ENCODE data around the gene TEKT3.

Gene TEKT3
- long read RNA-seq, donor 1, partial matches to known transcripts = 0 of 1 reads
- long read RNA-seq, donor 1, other reads (novel, unspliced or antisense) = 0 of 1 reads
- long read RNA-seq, donor 2 = 0 reads
- long read RNA-seq, donor 3 = 0 reads
- long read RNA-seq, donor 4 = 0 reads
- long read RNA-seq, donor 5 = 0 reads
- long read RNA-seq, donor 6 = 0 reads
- long read RNA-seq, donor 7 = 0 reads
- long read RNA-seq, donor 8 = 0 reads

GRCh38 chr17:15341385-15341849 is at the start of gene TEKT3:
Gene TEKT3 (minus strand): TSS chr17:15341597. CDS start chr17:15331585, 10,012 bp downstream.
- DNase-seq = peak; percentile 80

GRCh38 chr17:15388356-15389041 is 47.1 kb upstream of the TEKT3 start:
- DNase-seq = no peak

- DNase-seq = no peak
Observed at GRCh38 chr17:15386083-15386482, 44.7 kb upstream of the TEKT3 start.

- DNase-seq = no peak
Observed at GRCh38 chr17:15385305-15385704, 43.9 kb upstream of the TEKT3 start.

- no peak for DNase-seq
Observed at GRCh38 chr17:15384142-15384787, 42.9 kb upstream of the TEKT3 start.

- no peak for DNase-seq
Observed at GRCh38 chr17:15382914-15383313, 41.5 kb upstream of the TEKT3 start.

GRCh38 chr17:15381707-15382106 is 40.3 kb upstream of the TEKT3 start:
- DNase-seq = no peak

- no peak for DNase-seq
Observed at GRCh38 chr17:15380446-15380845, 39.0 kb upstream of the TEKT3 start.

- DNase-seq = no peak
Observed at GRCh38 chr17:15379659-15380058, 38.3 kb upstream of the TEKT3 start.

GRCh38 chr17:15378243-15378642 is 36.8 kb upstream of the TEKT3 start:
- no peak for DNase-seq

GRCh38 chr17:15377616-15378015 is 36.2 kb upstream of the TEKT3 start:
- DNase-seq = peak; percentile 44

- no peak for DNase-seq
Observed at GRCh38 chr17:15377200-15377599, 35.8 kb upstream of the TEKT3 start.

GRCh38 chr17:15371376-15372130 is 30.2 kb upstream of the TEKT3 start:
- DNase-seq = no peak

GRCh38 chr17:15368600-15368999 is 27.2 kb upstream of the TEKT3 start:
- DNase-seq = no peak

GRCh38 chr17:15366026-15366425 is 24.6 kb upstream of the TEKT3 start:
- no peak for DNase-seq

GRCh38 chr17:15364615-15365014 is 23.2 kb upstream of the TEKT3 start:
- DNase-seq = no peak

GRCh38 chr17:15363702-15364101 is 22.3 kb upstream of the TEKT3 start:
- DNase-seq = no peak

GRCh38 chr17:15361592-15361991 is 20.2 kb upstream of the TEKT3 start:
- DNase-seq = no peak

- no peak for DNase-seq
Observed at GRCh38 chr17:15361151-15361550, 19.8 kb upstream of the TEKT3 start.

GRCh38 chr17:15354256-15354655 is 12.9 kb upstream of the TEKT3 start:
- DNase-seq = no peak

- no peak for DNase-seq
Observed at GRCh38 chr17:15351925-15352324, 10.5 kb upstream of the TEKT3 start.

GRCh38 chr17:15351478-15351840 is 10.1 kb upstream of the TEKT3 start:
- DNase-seq = no peak

Measured in right kidney (tissue), 9 donors.